HG02973 (cell line): Measurements from ENCODE around the gene ACKR2.
"Not testable (repeated sequence)": the region's sequence is repeated elsewhere in the genome, so short reads cannot be mapped to it uniquely, and the experiment has no call there.

ENCODE experiments used
- ATAC-seq: cut with Tn5 transposase; IDR thresholded peaks from one replicate; pipeline ENCODE4 v1.9.1; 2021; ENCODE audit warnings: moderate library complexity; ENCODE audit not compliant: unreplicated experiment

Gene ACKR2

DNA sequence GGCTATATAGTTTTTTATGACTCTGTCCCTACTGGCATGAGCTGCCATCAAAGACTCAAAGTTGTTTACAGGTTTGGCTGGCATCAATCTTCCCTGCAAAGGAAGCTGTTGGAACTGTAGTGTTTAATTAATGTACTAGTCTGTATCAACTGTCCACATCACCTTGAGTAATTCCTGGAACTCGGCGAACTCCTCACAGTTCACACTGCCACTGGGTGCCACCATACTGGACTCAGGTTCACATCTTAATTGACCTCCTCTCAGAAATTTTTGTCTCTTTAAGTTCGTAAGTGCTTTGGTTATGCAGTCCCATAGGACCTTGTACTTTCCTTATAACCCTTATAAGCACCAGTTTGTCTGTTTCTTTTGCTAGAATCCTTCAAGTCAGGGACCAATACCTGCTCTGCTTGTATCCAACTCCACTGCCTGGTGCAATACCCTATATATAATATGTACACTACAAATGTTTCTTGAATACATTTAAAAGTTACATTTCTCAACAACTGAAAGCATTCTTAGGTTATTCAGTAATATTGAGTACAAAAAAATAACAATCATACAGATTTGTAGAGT lies 8.1 kb upstream of the ACKR2 start:
- no peak for ATAC-seq

GRCh38 chr3:42801784-42802183 lies 7.5 kb upstream of the ACKR2 start:
- no peak for ATAC-seq

- ATAC-seq: no peak
These were observed 6.3 kb upstream of the ACKR2 start for GRCh38 chr3:42802876-42803413.

DNA sequence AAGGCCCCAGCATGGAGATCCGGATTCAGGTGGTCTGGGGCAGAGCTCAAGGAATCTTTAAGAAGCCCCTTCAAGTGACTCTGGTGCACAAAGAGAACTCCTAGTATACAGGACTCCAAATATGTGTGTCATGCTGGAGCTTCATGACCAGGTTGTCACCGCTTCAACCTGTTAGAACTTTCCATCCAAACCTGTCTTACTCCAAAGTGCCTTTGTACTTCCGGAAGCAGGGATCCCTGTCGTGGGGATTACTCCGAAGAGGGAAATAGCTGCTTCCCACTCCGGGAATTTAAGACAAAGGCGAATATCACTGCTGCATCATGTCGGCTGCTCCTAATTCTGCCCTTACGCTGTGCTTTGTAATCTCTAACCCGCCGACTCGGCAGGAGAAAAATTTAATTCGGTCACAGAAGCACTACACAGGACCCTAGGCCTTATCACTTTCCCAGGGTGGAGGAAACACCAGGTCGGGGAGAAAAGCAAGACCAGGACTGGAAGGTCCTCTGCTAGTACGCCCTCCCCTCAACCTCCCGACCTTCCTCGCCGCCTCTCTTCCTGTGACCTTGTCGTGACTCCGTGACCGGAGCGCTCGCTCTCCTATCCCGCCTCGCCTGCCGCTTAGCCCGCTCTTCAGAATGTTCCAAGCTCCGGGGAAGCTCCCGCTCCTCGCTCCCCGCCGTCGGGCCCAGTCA lies 5.7 kb upstream of the ACKR2 start:
- peak; percentile 27 for ATAC-seq

DNA sequence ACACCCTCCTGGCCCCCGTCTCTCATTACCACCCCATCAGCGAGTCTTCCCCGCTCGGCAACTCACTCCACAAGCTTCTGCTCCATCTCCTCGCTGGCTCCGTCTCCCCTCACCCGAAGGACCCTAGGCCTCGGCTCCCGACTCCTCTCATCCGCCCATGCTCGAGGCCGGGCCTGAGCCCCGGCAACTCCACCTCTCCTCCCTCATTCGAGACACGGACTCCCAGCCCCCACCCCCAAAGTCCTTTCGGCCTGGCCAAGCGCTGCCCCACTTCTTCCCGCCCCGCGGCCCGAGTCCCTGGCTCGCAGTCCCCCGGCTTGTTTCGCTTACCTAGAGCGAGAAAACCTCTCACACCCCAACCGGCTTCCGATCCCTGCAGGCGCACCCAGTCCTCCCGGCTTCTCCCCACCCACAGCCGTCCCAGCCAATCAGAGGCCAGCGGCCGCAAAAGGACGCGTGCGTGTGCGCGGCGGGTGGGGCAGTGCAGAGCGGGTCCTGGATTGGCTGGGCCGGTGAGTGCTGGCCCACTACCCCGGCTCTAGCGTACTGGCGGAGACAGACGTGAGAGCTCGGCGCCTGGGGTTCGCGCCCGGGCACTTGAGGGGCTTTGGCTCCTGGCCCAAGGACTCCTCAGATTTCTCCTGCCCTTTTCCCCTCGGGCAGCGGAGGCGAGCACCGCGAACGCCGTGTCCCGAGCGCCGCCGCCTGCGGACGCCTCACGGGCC lies 5.0 kb upstream of the ACKR2 start, which contains the start of gene HIGD1A:
TSS of gene HIGD1A (minus strand) at position 385 of the 725 bp plus-strand sequence. CDS start 10,237 bp downstream, outside the sequence.
- ATAC-seq: peak; percentile 98

GRCh38 chr3:42804831-42805132 lies 4.5 kb upstream of the ACKR2 start:
- ATAC-seq: no peak

DNA sequence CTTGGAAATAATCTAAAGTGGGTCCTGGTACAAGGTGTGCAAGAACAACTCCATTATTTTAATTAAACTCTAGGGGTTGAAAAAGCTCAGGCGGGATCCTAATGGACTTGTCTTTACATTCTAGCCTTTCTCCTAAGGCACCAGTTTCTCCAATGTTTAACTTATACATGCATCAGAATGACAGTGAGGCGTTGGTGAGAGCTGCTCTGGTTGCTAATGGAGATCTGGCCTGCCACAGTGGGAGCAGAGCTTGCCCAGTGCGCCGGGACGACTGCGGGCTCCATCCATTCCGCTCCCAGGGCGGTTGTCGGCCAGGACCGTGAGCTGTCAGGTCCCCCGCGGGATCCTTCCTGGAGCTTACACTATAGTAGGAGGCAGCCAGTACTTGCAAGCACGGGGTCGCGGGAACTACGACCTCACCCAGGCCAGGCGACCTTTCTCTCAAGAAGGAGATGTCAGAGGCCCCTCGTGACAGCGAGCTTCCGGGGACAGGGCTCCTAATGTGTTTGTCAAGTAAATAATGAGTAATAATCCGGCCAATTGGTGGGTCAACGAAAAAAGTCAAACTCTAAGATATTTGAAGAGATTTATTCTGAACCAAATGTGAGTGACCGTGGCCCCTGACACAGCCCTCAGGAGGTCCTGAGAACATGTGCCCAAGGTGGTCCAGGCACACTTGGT lies 4.0 kb upstream of the ACKR2 start:
- no peak for ATAC-seq

- ATAC-seq: no peak
These were observed 1.3 kb upstream of the ACKR2 start for GRCh38 chr3:42807929-42808328.

GRCh38 chr3:42810706-42811105 lies 1.5 kb downstream of the ACKR2 start:
- ATAC-seq: not testable (repeated sequence)

DNA sequence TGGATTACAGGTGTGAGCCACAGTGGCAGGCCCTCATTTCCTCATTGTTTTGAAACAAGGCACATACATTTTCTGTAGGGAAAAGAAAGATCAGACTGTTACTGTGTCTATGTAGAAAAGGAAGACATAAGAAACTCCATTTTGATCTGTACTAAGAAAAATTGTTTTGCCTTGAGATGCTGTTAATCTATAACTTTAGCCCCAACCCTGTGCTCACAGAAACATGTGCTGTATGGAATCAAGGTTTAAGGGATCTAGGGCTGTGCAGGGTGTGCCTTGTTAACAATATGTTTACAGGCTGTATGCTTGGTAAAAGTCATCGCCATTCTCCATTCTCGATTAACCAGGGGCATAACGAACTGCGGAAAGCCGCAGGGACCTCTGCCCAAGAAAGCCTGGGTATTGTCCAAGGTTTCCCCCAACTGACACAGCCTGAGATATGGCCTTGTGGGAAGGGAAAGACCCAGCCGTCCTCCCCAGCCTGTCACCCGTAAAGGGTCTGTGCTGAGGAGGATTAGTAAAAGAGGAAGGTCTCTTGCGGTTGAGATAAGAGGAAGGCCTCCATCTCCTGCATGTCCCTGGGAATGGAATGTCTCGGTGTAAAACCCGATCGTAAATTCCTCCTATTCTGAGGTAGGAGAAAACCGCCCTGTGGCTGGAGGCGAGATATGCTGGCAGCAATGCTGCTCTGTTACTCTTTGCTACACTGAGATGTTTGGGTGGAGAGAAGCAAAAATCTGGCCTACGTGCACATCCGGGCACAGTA lies 2.1 kb downstream of the ACKR2 start:
- not testable (repeated sequence) for ATAC-seq

DNA sequence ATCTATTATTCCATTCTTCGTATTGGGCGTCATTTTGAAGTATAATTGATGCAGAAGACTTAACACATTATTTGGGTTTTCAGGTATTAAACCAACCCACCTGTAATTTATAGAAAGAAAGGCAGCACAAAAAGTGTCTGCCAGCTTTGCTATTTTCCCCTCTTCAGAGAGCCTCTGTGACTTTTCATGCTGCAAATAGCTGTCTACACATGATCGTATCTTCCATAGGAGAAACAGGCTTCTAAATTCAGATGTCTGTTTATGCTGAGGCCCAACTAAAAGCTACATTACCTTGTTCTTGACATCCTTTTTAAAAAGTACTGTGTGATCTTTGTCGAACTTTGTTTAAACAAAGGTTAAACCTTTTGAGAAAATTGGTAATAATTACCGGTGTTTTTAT lies 5.0 kb downstream of the ACKR2 start:
- no peak for ATAC-seq

DNA sequence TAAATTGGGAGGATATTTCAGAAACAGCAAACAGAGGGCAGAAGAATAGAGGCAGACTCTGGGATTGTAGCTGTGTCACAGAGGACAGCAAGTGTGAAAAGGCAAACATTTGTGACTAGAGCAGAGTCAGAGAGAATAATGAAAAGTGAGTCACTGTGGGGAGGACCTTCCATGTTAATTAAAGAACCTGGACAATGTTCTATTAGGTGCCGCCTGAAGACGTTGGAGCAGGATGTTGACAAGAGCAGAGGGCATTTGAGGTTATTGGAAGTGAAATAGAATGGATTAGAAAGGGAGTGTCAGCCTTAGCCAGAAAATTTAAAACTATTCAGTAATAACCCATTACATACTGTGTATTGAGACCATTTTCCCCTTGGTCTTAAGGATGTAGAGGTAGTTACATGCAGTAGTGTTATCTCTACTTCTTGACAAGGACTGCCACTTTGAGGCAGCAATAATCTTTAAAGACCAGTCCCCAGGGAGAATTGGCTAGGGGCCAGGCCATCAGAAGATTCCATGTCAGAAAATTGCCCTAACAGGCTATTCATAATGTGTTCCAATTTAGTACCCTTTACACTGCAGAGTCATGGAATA lies 5.8 kb downstream of the ACKR2 start:
- no peak for ATAC-seq

GRCh38 chr3:42815826-42816225 lies 6.6 kb downstream of the ACKR2 start:
- no peak for ATAC-seq

DNA sequence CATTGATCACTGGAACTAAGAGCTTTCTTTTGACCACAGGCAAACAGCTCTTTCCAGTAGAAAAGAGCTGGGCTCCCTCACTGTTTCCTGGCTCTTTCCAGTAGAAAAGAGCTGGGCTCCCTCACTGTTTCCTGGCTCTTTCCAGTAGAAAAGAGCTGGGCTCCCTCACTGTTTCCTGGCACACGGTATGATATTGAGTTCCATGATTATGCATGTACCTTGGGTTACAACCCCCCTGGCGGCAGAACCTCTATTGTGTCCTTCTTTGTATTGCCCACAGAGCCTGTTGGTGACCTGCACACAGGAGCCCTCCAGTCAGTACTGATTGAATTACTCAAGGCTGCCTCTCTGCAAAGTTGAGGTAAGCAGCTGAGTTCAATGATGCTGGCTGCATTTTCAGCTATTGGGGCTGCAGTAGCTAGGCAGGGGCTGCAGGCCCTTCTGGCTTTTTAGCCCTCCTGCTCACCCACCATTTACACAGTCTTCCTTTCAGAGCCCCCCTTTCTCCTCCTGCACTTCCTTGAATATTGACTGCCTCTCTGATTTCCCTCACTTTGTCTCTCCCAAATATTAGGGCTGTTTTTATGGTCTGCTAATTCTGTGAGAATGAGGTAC lies 10.2 kb downstream of the ACKR2 start:
- no peak for ATAC-seq

DNA sequence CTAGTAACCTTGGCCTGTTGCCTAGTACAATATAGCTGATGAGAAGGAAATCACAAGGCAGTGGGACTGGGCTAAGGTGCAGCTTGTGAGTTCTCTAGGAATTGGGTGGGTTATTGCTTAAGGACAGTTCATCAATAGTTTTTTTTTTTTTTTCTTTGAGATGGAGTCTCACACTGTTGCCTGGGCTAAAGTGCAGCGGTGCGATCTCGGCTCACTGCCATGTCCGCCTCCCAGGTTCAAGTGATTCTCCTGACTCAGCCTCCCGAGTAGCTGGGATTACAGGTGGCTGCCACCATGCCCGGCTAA lies 11.5 kb downstream of the ACKR2 start:
- no peak for ATAC-seq

- no peak for ATAC-seq
These were observed 13.6 kb downstream of the ACKR2 start for GRCh38 chr3:42822828-42823227.

GRCh38 chr3:42823351-42823750 lies 14.1 kb downstream of the ACKR2 start:
- no peak for ATAC-seq

DNA sequence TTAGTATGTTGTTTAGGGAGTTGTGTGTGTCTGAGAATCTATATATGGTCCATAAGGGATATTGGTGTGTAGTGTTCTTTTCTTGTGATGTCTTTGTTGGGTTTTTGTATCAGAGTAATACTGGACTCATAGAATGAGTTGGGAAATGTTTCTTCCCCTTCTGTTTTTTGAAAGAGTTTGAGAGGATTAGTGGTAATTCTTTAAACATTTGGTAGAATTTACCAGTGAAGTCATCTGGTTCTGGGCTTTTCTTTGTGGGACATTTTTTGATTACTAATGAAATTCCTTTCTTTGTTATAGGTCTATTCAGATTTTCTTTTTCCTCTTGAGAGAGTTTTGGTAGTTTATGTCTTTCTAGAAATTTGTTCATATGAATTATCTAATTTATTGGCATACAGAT lies 16.9 kb downstream of the ACKR2 start:
- ATAC-seq: no peak

DNA sequence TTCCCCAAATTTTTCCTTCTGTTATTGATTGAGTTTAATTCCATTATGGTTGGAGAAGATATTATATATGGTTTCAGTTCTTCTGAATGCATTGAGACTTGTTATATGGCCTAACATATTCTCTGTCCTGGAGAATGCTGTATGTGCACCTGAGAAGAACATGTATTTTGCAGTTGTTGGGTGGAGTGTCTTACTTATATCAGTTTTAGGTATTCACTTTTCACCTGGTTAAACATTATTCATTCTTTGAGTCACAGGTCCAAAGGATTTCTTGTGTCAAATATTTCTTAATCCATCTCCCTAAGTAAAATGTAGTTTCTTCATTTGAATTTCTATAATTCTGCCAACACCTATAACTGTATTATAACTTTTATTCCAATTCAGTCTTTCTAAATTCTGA lies 17.8 kb downstream of the ACKR2 start:
- no peak for ATAC-seq

- ATAC-seq: no peak
These were observed 18.4 kb downstream of the ACKR2 start for GRCh38 chr3:42827654-42828053.
